HG02678 (cell line): Measurements from ENCODE around the gene IFI30.
"Not testable (repeated sequence)": the region's sequence is repeated elsewhere in the genome, so short reads cannot be mapped to it uniquely, and the experiment has no call there.

Source experiments
- ATAC-seq: cut with Tn5 transposase; IDR thresholded peaks from one replicate; pipeline ENCODE4 v1.9.1; 2021; ENCODE audit warnings: mild to moderate bottlenecking, moderate library complexity; ENCODE audit not compliant: unreplicated experiment

IFI30 gene

DNA sequence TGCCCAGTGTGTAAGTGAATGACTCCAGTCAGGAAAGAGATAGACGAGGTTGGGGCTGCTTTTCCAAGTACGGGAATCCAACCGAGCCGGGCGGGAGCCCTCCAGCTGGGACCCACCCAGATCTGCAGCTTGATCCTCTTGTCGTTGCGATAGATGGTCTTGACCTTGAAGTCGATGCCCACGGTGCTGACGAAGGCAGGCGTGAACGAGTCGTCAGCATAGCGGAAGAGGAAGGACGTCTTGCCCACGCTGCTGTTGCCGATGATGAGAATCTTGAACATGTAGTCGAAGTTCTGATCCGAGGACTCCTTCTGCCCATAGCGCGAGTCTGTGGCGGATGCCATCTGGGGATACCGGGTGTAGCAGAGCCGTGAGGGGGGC is 28.8 kb downstream of the IFI30 start:
- no peak for ATAC-seq

- no peak for ATAC-seq
These were observed 29.3 kb downstream of the IFI30 start for GRCh38 chr19:18202778-18203407.

- ATAC-seq, result peak; percentile 1
These were observed 29.8 kb downstream of the IFI30 start for GRCh38 chr19:18203408-18203862.

DNA sequence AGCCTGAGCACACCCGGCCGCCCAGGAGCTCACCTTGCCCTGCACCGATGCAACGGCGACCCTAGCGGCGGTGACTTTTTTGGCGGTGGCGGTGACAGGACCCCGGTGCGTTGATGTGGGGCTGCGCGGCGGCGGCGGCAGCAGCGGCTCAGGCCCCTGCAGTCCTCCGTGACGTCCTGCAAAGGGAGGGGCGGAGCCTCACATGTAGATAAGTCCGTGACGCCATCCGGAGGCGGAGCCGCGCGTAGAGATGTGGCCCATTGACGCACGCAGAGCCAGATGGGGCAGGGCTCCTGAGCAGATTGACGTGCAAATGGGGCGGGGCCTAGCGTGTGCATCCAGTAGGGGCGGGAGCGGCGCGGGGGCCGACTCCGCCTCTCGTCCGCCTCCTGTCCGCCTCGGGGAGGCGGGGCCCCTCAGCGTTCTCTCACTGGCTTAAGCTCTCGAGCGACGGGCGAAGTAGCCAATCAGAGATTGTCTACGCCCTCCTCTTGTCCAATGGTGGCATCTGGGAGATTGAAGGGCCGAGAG is 30.3 kb downstream of the IFI30 start, which contains the start of gene RAB3A:
RAB3A (minus strand) TSS at position 180 of the 531 bp plus-strand sequence. CDS start 1,302 bp downstream, outside the sequence.
- peak; percentile 86 for ATAC-seq

- ATAC-seq, result peak; percentile 17
These were observed 31.0 kb downstream of the IFI30 start for GRCh38 chr19:18204394-18205199.

GRCh38 chr19:18205200-18205892 is 31.7 kb downstream of the IFI30 start:
- ATAC-seq, result no peak

GRCh38 chr19:18206018-18206417 is 32.4 kb downstream of the IFI30 start:
- no peak for ATAC-seq

DNA sequence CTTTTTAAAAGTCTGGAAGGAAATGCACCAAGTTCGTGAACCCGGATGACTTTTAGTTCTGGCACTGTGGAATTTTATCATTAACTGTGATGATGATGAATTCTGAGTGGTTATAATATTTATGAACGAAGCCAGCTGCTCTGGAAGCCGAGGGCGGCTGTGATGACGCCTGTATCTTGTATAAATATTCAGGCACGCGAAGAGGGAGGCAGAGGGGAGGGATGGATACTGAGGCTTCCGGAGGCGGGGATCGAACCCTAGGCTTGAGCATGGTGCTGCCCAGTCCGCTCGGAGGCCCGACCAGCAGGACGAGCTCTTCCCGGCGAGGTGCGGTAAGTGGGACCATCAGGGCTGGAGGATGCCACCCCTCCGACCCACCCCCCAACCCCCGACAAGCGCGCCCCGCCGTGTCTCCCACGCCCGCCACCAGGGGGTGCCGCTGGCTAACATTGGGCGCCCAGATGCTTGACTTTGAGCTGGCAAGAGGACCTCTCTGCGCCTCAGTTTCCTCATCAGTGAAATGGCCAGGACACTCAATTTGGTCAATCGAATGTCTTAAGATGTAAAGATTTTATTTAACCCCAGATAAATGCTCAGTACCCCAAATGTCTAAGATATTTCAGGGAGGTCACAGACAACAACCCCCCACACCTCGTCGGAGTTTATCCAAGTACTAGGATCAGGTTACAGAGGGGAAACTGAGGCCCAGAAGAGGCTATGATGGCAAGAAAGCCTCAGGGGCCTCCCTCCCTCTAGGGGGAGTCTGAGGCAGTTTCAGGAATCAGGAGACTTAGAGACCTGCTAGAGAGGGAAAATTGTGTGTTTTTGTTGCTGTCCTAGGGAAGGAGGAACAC is 34.7 kb downstream of the IFI30 start:
- ATAC-seq, result no peak

DNA sequence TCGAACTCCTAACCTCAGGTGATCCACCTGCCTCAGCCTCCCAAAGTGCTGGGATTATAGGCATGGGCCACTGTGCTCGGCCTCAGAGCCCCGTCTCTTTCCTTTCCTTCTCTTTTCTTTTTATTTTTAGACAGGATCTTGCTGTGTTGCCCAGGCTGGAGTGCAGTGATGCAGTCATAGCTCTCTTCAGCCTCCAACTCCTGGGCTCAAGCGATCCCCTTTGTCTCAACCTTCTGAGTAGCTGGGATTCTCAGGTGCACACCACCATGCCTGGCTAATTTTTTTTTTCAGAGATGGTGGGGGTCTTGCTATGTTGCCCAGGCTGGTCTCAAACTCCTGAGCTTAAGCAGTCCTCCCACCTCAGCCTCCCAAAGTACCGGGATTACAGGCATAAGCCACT is 36.3 kb downstream of the IFI30 start:
- not testable (repeated sequence) for ATAC-seq

- ATAC-seq, result no peak
These were observed 38.1 kb downstream of the IFI30 start for GRCh38 chr19:18211683-18212082.

DNA sequence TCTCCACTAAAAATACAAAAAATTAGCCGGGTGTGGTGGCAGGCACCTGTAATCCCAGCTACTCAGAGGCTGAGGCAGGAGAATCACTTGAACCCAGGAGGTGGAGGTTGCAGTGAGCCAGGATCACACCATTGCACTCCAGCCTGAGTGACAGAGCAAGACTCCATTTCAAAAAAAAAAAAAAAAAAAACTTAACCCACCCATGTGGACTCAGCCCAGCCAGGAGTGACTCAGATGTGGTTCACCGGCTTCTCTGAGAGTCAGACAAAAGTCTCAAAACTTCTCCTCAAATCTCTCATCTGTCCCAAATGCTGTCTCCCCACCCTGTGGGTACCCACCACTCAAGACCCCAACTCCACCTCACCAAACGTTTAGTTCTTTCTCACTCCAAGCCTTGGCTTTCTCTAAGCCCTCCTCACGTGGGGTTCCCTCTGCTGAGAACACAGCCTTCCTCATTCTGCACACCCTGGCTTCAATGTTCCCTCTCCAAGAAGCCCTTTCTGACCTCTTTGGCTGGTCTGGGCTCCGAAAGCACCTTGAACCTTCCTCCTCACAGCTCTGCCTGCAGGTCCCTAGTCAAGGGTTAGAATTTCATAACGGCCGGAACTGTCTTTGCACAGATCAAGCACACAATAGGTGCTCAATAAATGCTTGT is 41.3 kb downstream of the IFI30 start:
- no peak for ATAC-seq

DNA sequence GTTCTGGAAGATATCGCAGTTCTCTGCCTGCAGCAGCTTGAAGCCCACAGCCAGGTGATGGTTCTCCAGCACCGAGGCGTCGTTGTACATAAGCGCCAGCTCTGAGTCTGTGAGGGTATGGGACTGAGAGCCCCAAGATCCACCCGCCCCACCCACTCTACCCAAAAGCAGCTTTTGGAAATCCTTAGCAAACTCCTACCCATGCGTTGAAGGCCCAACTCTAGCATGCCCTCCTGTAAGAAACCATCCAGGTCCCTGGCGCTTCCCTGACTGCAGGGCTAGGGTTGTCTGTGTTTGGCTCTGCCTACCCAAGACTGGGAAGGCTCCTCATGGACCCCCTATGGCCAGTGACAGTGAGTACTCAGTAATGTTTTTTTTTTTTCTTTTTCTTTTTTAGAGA is 43.2 kb downstream of the IFI30 start:
- no peak for ATAC-seq

- ATAC-seq, result no peak
These were observed 44.5 kb downstream of the IFI30 start for GRCh38 chr19:18218159-18218558.

- no peak for ATAC-seq
These were observed 45.0 kb downstream of the IFI30 start for GRCh38 chr19:18218600-18218999.

- ATAC-seq, result no peak
These were observed 46.5 kb downstream of the IFI30 start for GRCh38 chr19:18219911-18220631.

DNA sequence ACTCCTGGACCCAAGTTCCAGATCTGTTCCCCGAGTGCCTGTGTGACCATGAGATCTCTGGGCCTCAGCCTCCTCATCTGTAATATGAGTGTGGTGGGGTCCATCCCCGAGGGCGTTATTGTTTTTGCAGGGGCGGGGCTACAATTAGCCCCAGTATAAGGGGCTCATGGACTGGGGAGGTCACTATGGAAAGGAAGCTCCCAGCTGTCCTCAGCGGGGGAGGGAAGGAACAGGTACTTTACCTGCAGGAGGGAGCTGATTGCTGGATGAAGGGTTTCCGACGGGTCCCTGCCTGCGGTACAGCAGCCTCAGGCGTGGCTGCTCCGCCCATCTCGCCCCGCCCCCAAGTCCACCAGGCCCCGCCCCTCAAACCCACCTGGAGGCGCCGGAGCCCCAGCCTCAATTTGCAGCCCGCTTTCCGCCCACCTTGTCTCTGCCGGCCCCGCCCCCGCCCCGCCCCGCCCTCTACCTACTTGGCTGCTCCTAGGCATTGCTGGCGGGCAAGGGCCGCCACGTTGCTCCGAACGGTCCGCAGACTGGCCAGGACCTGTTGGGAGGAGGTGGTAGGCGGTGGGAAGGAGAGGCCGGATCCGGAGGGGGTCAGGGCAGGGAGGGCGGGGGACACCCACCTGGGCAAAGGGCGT is 47.1 kb downstream of the IFI30 start:
- ATAC-seq, result no peak

DNA sequence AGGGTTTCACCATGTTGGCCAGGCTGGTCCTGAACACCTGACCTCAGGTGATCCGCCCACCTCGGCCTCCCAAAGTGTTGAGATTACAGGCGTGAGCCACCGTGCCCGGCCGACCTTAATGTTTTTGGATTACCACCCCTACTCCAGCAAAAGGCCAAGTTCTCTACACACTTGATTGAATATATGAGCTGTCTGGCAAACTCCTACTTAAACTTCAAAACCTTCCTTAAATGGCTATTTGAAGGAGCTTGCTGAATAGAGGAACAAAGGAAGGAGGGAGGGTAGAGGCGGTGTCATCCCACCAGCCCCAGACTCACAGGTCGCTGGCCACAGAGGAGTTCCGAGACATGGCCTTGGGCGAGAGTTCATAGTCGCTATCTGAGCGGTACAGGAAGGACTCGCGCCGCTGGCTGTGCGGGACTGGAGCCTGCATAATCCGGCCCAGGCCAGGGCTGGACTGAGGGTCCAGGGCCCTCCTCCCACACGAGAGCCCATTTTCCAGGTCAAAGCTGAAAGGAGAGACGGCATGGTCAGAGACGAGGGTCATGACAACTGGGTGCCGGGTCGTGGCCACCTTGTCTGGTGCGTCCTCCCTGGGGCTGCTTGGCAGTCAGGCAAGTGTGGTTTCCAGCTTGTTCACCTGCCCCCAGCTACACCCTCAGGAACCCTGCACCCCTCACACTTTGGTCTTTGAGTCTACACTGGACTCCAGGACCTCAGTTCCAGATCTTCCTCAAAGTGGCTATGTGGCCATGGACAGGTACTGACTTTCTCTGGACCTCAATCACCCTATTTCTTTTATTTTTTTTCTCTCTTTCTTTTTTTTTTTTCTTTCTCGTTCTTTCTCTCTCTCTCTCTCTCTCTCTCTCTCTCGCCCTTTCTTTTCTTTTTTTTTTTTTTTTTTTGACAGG is 48.5 kb downstream of the IFI30 start:
- no peak for ATAC-seq
